ENCODE measurements around the gene THBS1.

GRCh38 chr15:39598958-39599845, 18.3 kb downstream of the THBS1 start:
- TF ChIP-seq EZH2phosphoT487 (IDR thresholded peaks at IDR 0.05; ENCODE audit: low read length) (no peak), CTCF (IDR thresholded peaks at IDR 0.05; ENCODE audit: low read length) (no peak)

Measured in MM.1S (cell line).